HG02840 (cell line): Measurements from ENCODE around the gene COPS6.

Experiments used
- ATAC-seq: cut with Tn5 transposase; IDR thresholded peaks from one replicate; pipeline ENCODE4 v1.9.1; 2021; ENCODE audit warnings: mild to moderate bottlenecking, moderate library complexity, moderate number of reproducible peaks; ENCODE audit not compliant: unreplicated experiment, low FRiP score

Gene COPS6

DNA sequence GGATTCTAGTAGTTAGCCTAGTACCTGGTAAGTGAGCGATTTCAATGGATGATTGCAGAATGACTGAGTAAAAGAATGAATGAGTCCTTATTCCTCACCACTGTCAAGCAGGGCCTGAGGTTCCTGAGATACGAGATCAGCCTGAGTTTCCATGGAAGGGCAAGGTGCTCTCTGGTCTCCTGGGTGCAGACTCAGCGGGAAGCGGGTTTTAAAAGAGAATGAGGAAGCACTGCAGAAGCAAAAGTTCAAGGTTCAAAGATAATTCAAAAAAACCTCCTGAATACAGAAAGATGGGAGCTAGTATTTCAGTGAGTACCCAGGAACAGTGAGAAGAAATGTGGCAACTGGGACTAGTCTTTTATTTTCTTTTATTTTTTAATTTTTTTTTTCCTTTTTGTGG lies 11.6 kb upstream of the COPS6 start:
- ATAC-seq, result no peak

DNA sequence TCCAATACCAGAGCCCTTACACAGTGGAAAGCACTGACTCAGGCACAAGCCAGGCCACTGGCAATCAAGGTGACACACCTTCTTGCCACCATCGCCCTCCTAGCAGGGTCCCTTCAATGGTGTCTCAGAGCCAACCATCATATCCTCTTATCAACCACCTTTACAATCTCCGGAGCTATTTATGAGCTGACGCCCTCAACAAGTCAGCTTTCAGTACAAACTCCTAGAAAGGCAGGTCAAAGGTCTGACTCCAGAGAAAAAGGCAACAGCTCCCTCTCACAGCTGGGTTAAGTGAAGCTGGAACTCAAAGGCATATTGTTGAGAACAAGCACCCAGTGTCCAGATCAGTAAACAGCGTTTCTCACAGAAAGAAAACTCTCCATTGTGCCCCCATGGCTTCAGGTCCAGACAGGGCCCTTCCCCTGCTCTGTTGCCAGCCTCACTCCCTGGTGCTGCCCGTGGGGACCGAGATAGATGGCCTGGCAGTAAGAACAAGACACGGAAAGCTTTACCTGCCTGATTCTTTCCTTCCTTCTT lies 9.7 kb upstream of the COPS6 start:
- ATAC-seq, result no peak

DNA sequence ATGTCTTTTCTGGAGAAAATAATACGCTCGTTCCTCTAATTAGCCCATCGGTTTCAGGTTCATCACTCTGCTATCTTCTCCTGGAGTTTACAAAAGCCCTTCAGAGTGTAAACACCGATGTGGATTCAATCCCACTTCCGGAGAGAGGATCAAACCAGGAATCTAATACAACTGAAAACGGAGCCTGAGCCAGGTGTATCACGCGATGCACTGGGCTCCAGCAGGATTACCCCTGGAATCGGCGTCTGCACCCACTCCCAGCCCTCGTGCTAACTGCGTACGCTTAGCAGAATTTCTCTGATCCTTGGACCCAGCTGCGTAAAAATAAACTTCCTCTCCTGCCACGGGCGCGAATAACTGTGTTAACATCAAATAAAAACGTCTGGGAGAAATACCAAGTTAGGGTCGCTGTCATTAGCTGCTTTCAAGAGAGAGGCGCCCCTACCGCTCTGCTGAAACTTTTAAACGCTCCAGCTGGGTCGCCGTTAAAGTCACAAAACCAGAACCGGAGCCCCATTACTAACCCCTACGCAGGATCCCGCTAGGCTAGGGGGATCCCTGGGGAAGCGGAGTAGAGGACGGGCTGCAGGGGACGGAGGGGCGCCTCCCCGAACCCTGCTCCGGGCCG lies 7.7 kb upstream of the COPS6 start:
- no peak for ATAC-seq

DNA sequence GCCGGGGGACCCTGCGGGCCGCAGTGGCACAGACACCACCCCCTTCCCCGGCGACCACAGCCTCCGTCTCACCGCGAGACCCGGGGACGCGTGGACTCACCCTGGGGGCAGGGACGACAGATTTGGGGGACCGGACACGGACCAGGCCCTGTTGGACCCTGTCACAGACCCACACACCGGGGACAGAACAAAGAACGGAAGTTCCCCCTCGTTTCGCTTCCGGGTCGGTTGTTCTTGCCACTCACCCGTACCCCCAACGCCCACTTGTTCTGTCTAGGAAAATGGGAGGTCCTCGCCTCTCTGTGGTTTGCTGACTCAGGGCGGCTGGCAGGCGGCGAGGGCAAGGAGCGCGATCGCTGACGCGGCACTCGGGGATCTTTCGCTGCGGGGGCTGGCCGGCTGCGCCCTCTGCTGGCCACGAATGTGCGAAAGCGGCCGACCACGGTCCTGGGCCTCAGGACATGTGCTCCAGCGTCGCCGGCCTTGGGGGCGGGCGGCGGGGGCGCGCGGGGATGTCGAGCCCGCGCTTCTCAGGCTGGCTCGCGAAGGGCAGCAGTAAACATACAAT lies 7.2 kb upstream of the COPS6 start, which contains the start of gene ZNF3:
TSS of gene ZNF3 (minus strand) at position 189 of the 568 bp plus-strand sequence. CDS start 4,366 bp downstream, outside the sequence.
- peak; percentile 83 for ATAC-seq

DNA sequence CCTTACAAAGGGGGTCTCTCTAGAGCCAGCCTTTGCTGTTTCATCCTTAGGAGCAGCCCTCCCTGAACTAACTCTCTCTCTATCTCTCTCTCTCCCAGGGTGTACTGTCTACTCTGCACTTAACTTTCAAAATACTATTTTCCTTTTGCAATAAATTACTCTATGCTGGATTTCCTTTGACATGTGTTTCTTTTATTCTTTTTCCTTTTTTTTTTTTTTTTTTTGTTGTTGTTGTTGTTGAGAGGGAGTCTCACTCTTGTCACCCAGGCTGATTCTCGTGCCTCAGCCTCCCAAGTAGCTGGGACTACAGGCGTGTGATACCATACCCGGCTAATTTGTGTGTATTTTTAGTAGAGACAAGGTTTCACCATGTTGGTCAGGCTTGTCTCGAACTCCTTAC lies 5.8 kb upstream of the COPS6 start:
- no peak for ATAC-seq

DNA sequence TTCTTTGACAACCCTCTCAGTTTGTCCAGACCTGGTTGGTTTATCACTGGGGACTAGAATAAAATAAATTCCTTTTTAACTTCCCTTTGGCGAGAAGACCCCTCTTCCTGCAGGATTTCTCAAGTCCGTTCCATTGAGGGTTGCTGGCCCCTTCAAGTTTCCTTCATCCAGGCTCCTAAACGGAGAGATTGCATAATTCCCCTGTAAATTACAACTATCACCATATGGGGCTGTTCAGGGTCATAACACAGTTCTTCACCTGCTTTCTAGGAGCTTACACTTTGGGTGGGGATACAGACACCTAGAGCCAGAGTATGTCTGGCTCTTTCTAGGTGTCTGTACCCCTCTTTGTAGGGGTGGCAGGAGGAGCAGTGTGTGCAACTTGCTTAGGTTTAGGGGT lies 3.3 kb upstream of the COPS6 start:
- no peak for ATAC-seq

DNA sequence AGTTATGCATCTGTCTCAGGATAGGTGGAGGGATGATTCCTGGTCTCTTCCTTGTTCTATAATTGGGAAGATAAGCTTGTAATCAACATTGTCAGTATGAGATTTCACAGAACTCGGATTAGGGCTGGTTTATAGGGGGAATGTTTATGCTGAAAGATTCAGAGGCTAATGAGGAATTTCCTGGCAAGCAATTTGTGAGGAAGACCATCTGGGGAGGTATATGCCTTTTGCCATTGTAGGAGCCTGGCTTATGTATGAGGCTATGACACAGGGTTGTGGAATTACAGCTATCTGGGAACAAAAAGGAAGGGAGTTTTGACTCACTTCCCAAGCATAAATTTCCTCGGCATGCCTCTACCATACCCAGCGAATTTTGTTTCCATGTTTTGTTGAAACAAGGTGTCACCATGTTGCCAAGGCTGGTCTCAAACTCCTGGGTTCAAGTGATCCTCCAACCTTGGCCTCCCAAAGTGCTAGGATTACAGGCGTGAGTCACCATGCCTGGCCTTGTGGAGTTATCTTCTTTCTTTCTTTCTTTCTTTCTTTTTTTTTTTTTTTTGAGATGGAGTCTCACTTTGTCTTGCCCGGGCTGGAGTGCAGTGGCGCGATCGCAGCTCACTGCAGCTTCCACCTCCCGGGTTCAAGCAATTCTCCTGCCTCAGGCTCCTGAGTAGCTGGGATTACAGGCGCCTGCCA lies 1.6 kb upstream of the COPS6 start:
- ATAC-seq, result no peak

DNA sequence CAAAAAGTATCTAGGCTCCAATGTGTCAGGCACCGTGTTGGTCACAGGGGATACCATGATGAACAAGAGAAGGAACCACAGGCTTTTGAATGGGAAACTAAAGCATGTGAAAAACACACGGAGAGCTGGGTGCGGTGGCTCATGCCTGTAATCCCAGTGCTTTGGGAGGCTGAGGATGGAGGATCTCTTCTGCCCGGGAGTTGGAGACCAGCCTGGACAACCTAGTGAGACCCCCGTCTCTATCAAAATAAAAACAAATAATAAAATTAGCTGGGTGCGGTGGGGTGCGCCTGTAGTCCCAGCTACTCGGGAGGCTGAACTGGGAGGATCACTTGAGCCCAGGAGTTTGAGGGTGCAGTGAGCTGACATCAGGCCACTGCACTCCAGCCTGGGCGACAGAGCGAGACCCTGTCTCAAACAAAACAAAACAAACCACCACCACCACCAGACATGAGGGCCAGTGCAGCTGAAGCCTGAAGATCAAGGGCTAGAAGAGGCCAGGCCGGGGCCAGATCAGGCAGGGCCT lies 611 bp upstream of the COPS6 start:
- no peak for ATAC-seq

DNA sequence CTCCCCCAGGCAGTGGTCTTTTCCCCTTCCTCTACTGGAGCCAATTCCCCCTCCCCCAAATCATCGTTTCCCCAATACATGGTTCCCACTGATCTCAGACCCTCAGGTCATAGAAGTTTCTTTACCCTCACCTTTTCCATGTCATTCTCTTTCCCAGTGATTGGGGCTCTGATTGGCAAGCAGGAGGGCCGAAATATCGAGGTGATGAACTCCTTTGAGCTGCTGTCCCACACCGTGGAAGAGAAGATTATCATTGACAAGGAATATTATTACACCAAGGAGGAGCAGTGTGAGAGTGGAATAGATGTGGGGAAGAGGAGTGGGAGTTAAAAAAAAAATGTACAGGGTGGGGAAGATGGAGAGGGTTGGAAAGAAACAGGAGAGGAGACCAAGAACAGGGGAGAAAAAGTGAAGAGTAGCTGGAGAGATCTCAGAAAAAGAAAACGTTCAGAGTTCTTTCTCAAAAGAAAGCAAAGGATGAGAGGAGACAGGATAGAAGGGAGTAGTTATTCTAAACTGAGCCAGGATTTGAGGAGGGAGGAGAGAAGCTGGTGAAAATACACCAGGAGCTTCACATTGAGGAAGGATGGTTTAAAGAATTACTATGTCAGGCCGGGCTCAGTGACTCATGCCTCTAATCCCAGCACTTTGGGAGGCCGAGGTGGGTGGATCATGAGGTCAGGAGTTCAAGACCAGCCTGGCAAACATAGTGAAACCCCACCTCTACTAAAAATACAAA lies 858 bp downstream of the COPS6 start:
- ATAC-seq, result no peak

DNA sequence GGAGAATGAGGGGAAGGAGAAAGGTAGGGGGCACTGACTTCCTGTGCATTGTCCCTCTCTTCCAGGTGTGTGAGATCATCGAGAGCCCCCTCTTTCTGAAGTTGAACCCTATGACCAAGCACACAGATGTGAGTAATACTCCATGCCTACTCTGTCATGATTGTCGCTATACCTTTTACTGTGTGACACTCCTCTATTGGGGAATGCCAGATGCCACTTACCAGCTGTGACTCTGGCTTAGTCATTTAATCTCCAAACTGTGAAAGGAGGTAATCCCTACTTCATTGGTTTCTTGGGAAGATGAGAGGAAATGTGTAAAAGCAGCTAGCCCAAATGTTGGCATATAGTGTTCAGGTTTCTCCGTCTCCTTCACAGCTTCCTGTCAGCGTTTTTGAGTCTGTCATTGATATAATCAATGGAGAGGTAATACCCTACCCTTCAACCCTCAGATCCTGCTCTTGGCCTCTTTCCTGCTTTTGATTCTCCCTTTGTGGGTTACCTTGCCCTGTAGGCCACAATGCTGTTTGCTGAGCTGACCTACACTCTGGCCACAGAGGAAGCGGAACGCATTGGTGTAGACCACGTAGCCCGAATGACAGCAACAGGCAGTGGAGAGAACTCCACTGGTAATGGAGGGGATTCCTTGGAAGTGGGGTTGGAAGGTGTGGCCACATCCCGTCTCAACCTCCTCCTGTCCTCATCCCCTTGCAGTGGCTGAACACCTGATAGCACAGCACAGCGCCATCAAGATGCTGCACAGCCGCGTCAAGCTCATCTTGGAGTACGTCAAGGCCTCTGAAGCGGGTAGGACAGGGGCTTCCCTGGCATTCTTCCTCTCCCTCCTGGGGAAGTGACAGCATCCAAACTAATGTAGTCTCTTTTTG lies 2.0 kb downstream of the COPS6 start:
- no peak for ATAC-seq

DNA sequence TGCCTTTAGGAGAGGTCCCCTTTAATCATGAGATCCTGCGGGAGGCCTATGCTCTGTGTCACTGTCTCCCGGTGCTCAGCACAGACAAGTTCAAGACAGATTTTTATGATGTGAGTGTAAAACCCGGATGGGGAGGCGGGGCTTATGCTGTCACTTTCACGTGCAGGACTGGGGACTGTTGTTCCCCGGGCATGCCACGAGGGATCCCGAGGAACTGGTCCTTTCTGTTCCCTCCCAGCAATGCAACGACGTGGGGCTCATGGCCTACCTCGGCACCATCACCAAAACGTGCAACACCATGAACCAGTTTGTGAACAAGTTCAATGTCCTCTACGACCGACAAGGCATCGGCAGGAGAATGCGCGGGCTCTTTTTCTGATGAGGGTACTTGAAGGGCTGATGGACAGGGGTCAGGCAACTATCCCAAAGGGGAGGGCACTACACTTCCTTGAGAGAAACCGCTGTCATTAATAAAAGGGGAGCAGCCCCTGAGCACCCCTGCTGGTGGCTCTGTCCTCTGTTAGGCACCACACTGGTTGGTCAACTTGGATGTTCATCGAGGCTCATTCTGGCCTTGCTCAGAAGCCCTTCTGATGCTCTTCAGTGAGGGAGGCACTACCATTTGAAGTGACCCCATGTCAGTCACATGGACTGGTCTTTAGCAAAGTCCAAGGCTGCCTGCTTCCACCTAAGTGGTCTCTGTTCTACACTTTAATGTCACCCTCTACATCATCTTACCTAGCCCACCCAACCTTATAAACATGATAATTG lies 2.8 kb downstream of the COPS6 start:
- no peak for ATAC-seq

DNA sequence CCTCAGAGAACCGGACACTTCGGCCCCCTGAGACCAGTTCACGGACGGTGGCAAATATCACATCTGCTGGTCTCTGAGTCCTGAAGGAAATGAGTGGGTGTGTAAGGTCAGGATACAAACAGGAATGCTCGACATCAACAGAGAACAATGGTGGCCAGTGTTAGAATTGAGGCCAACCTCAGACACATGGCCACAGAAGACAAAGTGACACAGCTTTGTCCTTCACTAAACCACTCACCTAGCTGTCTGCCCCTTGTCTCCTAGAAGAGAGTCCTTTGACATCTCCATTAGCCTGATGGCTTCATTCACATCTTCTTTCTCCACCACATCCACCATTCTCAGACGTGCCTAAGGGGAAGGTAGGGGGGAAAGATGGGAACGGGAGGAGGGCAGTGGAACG lies 4.3 kb downstream of the COPS6 start:
- ATAC-seq, result no peak

DNA sequence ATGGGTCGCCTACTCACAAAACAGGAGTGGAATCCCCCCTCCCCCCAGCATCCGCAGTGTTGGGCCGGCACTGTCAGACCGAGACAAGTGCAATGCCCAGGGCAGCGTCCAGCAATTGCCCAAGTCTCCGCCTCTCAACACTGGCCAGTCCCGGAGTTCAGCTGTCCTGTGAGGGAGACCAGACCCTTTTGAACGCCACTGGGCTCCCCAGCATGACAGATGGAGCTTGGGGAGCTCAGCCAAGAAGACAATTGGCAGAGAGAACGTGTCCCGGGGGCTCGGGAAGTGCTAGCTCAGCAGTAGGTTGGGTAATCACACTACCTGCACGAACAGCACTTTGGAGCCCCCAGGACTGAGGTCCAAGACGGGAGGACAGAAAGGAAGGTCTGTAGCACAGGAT lies 4.7 kb downstream of the COPS6 start:
- ATAC-seq, result no peak

DNA sequence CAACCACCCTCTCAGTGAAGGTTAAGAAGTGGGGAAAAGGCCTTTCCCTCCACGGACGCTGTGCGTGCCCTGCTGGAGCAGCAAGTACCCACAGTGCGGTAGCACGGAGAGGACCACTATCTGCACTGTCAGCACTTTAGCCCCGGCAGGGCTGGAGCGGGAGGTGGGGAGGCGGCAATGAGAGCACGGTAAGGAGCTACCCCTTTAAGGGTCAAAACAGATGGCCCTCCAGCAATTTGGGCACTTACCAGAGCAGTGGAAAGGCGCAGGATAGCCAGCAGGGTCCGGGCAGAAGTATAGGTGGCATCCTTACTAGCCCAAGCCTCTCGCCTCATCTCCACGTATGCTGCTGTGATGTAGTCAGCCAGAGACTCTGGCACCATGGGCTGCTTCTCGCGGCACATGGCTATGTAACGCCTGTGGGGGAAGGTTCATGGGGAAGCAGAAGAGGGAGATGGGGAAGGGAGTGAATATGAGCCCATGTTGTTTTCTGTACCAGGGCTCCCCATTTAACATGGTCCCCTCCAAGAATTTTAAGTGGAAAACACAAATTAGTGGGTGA lies 5.2 kb downstream of the COPS6 start:
- ATAC-seq, result no peak

DNA sequence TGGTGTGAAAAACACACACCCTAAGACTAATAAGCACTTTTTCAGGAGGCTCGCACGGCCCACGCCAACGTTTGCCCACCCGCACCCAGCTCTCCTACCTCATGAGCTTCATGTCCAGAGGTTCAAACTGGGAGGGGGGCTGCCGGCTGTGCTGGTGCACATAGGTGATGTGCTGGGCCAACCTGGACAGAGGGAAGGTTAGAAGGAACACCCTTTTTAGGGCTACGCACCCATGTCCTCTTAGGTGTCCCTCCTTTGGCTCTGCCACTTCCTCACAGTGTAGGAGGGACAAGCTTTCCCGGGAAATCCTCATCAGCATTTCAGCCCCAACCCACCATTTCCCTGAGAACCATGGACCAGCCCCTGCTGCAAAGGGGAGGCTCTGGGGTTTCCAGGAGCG lies 6.5 kb downstream of the COPS6 start:
- no peak for ATAC-seq

DNA sequence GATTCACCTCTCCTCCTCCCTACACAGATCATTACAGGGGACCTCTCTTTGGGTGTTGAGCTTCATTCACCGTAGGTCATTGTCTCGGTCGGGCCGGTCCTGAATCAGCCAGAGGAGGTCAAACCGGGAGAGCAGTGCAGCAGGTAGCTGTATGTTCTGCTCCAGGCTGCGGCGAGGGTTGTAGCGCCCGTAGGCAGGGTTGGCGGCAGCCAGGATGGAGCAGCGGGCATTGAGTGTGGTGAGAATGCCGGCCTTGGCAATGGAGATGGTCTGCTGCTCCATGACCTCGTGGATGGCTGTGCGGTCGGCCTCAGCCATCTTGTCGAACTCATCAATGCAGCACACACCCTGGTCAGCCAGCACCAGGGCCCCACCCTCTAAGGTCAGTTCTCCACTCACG lies 6.9 kb downstream of the COPS6 start:
- ATAC-seq, result no peak

DNA sequence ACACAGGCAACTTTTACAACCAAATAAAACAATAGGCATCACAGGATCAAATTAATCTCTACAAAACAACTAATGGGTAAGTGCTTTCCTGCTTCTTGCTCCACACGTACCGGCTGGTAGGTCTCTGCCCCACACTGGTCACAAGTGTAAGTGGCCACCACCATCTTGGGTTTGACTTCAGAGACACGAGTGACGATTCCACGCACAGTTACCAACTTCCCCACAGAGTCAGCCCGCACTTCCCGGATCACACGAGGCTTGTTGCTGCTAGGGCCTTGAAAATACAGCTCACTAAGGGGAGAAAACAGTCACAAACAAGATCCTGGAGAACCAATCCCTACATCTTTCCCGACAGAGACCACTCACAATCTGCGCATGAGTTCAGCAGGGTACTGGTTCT lies 10.1 kb downstream of the COPS6 start:
- ATAC-seq, result no peak

DNA sequence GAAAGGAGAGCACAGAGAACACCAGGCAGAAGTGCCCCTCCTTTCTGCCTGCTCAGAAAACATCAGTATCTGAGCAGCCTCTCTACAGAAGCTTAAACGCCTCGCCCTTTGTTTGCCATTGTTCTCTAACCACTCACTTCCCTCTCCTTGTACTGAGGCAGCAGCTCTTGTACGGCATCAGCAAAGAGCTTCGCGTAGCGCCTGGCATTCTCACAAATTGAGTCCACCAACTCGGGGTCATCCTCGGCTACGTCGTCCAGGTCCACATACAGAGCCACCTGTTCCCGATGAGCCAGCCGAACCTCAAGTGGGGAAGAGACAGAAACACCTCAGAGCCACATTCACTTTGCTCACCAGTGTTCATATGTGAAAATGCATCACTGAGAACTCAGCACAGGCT lies 10.7 kb downstream of the COPS6 start:
- no peak for ATAC-seq
